HEK293T (cell line): ENCODE measurements around the gene RITA1.

ENCODE experiments used
- ARNT ChIP-seq: fragments of 450-650 bp; IDR thresholded peaks from 2 replicates; pipeline ENCODE4 v1.6.1; 2017; ENCODE audit warnings: mild to moderate bottlenecking
- BHLHE40 ChIP-seq: fragments of 450-650 bp; IDR thresholded peaks from 2 replicates; pipeline ENCODE4 v1.6.1; 2016; ENCODE audit warnings: mild to moderate bottlenecking, moderate library complexity, borderline replicate concordance
- ELF4 ChIP-seq: fragments of 450-650 bp; IDR thresholded peaks from 2 replicates; pipeline ENCODE4 v1.6.1; 2017; ENCODE audit warnings: antibody characterized with exemption
- FOXA1 ChIP-seq: fragments of 450-650 bp; IDR thresholded peaks from 2 replicates; pipeline ENCODE4 v1.6.1; 2016; ENCODE audit warnings: mild to moderate bottlenecking
- FOXK2 ChIP-seq: fragments of 450-650 bp; IDR thresholded peaks from 2 replicates; pipeline ENCODE4 v1.6.1; 2016; ENCODE audit warnings: mild to moderate bottlenecking
- FOXM1 ChIP-seq: fragments of 450-650 bp; IDR thresholded peaks from 2 replicates; pipeline ENCODE4 v1.6.1; 2017; ENCODE audit warnings: mild to moderate bottlenecking, borderline replicate concordance
- L3MBTL2 ChIP-seq: fragments of 450-650 bp; conservative IDR thresholded peaks from 2 replicates; pipeline ENCODE4 v1.6.1; 2016; ENCODE audit warnings: mild to moderate bottlenecking
- NFRKB ChIP-seq: fragments of 450-650 bp; IDR thresholded peaks from 2 replicates; pipeline ENCODE4 v1.6.1; 2016; ENCODE audit warnings: mild to moderate bottlenecking, moderate library complexity
- PKNOX1 ChIP-seq: fragments of 450-650 bp; IDR thresholded peaks from 2 replicates; pipeline ENCODE4 v1.6.1; 2016
- SP1 ChIP-seq: fragments of 450-650 bp; IDR thresholded peaks from 2 replicates; pipeline ENCODE4 v1.6.1; 2017
- SUZ12 ChIP-seq: fragments of 450-650 bp; IDR thresholded peaks from 2 replicates; pipeline ENCODE4 v1.6.1; 2016; ENCODE audit warnings: mild to moderate bottlenecking
- ZNF384 ChIP-seq: fragments of 450-650 bp; IDR thresholded peaks from 2 replicates; pipeline ENCODE4 v1.6.1; 2016

GRCh38 chr12:113195598-113195997 lies 10.1 kb downstream of the RITA1 start:
- TF ChIP-seq BHLHE40 = no peak
- no peak for TF ChIP-seq ARNT
- TF ChIP-seq ZNF384 = no peak
- TF ChIP-seq SUZ12 = no peak
- no peak for TF ChIP-seq L3MBTL2
- no peak for TF ChIP-seq FOXK2
- TF ChIP-seq FOXM1 = no peak
- no peak for TF ChIP-seq SP1
- no peak for TF ChIP-seq PKNOX1
- no peak for TF ChIP-seq ELF4
- TF ChIP-seq NFRKB = no peak
- TF ChIP-seq FOXA1 = no peak
